ENCODE data around the gene NELFA. TPM values are rescaled to one million over a fixed set of nuclear protein-coding genes. Genes with fewer than 3 reads are reported as not detected.

The NELFA gene
- total and polyA plus RNA-seq, 10 of the 15 experiments (the other 5 are each of a cell fraction or from before 2014, with no cell fraction given): 0.39 to 38.6 (median 16.7) TPM

DNA sequence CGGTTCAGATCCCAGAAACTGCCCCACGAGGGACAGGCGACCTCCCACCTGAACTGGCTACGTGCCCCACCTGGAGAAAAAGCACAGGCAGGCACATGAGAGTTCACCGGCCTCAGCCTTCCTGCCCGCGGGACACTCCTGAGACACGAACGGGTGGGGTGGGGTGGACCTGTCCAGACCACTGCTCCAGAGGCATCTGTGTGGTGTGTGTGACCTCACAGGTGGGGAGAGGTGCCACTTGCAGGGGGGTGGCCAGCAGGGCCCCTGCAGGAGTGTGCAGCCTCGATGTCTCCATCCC lies 18.5 kb downstream of the NELFA start (continued):
- TF ChIP-seq, protein P1, sequence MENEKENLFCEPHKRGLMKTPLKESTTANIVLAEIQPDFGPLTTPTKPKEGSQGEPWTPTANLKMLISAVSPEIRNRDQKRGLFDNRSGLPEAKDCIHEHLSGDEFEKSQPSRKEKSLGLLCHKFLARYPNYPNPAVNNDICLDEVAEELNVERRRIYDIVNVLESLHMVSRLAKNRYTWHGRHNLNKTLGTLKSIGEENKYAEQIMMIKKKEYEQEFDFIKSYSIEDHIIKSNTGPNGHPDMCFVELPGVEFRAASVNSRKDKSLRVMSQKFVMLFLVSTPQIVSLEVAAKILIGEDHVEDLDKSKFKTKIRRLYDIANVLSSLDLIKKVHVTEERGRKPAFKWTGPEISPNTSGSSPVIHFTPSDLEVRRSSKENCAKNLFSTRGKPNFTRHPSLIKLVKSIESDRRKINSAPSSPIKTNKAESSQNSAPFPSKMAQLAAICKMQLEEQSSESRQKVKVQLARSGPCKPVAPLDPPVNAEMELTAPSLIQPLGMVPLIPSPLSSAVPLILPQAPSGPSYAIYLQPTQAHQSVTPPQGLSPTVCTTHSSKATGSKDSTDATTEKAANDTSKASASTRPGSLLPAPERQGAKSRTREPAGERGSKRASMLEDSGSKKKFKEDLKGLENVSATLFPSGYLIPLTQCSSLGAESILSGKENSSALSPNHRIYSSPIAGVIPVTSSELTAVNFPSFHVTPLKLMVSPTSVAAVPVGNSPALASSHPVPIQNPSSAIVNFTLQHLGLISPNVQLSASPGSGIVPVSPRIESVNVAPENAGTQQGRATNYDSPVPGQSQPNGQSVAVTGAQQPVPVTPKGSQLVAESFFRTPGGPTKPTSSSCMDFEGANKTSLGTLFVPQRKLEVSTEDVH (IDR thresholded peaks at IDR 0.05; ENCODE audit: low read depth, partially characterized antibody): no peak
- TF ChIP-seq HDAC2 (IDR thresholded peaks at IDR 0.05) (no peak), CHD2 (IDR thresholded peaks at IDR 0.05; ENCODE audit: borderline replicate concordance, low read depth, low read length) (no peak), CREM (IDR thresholded peaks at IDR 0.05; ENCODE audit: low read depth) (no peak), CREB1 (IDR thresholded peaks at IDR 0.05; ENCODE audit: low read depth) (no peak), CHD4 (IDR thresholded peaks at IDR 0.05) (no peak), RAD51 (IDR thresholded peaks at IDR 0.05) (no peak)
- TF ChIP-seq, protein P2, sequence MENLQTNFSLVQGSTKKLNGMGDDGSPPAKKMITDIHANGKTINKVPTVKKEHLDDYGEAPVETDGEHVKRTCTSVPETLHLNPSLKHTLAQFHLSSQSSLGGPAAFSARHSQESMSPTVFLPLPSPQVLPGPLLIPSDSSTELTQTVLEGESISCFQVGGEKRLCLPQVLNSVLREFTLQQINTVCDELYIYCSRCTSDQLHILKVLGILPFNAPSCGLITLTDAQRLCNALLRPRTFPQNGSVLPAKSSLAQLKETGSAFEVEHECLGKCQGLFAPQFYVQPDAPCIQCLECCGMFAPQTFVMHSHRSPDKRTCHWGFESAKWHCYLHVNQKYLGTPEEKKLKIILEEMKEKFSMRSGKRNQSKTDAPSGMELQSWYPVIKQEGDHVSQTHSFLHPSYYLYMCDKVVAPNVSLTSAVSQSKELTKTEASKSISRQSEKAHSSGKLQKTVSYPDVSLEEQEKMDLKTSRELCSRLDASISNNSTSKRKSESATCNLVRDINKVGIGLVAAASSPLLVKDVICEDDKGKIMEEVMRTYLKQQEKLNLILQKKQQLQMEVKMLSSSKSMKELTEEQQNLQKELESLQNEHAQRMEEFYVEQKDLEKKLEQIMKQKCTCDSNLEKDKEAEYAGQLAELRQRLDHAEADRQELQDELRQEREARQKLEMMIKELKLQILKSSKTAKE (IDR thresholded peaks at IDR 0.05; ENCODE audit: low read depth, poor library complexity, severe bottlenecking): no peak

Data from GM12878 (cell line).